Fibroblast of gingiva (primary cell): ENCODE results near the gene ZFYVE27.

Experiments
- DNase-seq: peaks from one replicate; pipeline ENCODE4 v3.0.0-alpha.2; 2011; ENCODE audit warnings: low read depth

Gene ZFYVE27

GRCh38 chr10:97771055-97771891, 34.3 kb downstream of the ZFYVE27 start:
- no peak for DNase-seq

GRCh38 chr10:97771913-97772823, 35.2 kb downstream of the ZFYVE27 start, which contains the start of gene SFRP5:
Gene SFRP5, minus strand, starts transcription at chr10:97771999. Its CDS starts 166 bp downstream, at chr10:97771833.
- DNase-seq = no peak

GRCh38 chr10:97773096-97773495, 36.2 kb downstream of the ZFYVE27 start:
- no peak for DNase-seq

GRCh38 chr10:97774811-97775294, 37.9 kb downstream of the ZFYVE27 start:
- DNase-seq = no peak

- no peak for DNase-seq
These were observed 40.2 kb downstream of the ZFYVE27 start for GRCh38 chr10:97777143-97777542.

GRCh38 chr10:97778452-97779302, 41.7 kb downstream of the ZFYVE27 start:
- DNase-seq = no peak

DNA sequence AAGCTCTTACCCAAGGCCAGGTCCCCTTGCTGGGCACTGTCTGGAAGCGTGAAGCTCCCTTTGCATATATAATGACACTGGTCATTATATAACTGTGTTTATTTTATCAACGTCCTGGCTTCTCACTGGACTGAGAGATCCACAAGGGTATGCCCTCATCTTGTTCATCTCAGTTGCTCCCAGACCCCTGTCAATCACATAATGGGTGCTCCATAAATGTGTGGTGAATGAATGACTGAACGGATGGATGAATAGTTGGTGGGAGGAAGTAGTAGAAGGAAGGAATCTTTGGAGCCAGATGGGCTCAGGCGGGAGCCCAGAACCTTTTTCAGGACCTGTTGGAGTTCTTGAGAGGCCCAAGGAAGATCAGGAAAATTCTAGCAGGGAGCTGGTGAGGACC, 42.6 kb downstream of the ZFYVE27 start:
- DNase-seq = no peak

- DNase-seq = no peak
These were observed 43.0 kb downstream of the ZFYVE27 start for GRCh38 chr10:97779975-97780374.

GRCh38 chr10:97780841-97781617, 44.1 kb downstream of the ZFYVE27 start:
- no peak for DNase-seq

GRCh38 chr10:97781618-97782331, 44.8 kb downstream of the ZFYVE27 start:
- DNase-seq = no peak

DNA sequence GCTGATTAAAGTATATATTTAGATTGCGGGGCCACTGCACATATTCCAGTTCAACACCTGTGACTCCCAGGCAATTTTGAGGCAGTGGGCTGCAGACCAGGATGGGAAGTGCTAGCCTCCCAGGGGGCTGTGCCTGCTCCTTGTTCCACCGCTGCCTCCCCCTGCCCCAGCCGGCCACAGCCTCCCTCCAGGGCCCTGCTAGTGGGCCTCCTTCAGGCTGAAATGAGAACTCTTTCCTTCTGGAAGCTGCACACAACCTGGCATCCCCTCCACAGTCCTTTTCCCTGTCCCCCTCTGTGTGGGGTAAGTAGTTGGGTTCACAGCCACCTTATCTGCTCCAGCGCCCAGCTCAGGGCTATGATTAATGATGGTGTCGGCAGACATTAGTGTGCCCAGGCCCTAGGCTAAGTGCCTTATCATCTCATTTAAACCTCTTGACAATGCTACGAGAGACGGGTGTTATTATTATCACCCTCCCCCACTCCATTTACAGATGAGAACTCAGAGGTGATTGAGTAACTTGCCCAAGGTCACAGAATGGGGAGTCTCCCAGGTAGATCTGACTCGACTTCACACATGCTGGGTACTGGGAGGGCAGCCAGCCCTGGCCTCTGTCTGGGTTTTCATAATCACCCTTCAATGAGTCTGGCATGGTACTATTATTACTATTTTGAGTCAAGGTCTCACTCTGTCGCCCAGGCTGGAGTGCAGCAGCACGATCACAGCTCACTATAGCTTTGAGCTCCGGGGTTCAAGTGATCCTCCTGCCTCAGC, 45.7 kb downstream of the ZFYVE27 start:
- no peak for DNase-seq

DNA sequence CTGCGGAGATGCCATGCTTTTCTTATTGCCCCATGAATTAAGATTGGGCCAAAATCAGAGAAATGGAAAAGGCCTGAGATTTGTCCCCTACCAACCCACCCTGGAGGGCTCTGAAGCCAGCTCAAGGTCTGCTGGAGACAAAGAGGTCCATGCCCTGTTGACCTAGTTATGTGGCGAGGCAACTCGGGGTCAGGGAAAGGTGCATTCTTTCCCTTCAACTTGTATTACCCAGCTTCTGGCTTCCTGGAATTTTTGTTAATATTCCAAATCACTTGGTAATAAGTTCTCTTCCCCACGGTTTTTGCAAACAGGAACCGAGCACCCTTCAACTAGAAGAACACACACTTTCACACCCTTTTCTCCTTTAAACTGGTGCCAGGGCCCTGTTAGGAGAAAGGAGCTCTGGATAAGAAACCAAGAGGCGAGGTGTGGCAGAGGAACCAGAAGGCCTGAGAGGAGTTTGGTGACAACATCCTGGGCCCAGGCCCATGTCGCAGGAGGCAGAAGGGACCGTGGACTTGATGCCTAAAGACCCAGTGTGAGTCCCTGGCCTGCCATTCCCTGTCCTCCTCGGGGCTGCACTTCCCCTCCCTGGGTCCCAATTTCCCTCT, 47.4 kb downstream of the ZFYVE27 start:
- no peak for DNase-seq

DNA sequence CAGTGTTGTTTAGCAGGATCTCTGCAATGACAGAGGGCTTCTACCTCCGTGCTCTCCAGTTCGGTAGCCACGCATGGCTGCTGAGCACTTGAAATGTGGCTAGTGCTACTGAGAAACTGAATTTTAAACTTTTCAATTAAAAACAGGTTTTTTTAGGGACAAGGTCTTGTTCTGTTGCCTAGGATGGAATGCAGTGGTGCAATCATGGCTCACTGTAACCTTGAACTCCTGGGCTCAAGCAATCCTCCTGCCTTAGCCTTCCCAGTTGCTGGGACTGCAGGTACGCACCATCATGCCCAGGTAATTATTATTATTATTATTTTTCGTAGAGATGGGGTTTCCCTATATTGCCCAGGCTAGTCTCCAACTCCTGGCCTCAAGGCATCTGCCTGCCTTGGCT, 48.3 kb downstream of the ZFYVE27 start:
- no peak for DNase-seq

DNA sequence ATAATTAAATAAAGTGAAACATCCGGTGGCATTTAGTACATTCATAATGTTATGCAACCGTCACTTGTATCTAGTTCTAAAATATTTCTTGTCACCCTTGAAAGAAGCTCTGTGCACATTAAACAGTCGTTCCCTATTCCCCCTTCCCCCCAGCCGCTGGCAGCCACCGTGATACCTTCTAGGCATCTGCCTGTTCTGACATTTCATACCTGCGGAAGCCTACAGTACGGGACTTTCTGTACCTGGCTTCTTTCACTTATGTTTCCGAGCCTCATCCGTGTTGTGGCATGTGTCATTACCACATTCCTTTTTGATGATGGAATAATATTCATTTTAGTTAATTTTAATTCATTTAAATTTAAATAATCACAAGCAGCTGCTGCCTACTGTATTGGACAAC, 48.8 kb downstream of the ZFYVE27 start:
- DNase-seq = no peak

DNA sequence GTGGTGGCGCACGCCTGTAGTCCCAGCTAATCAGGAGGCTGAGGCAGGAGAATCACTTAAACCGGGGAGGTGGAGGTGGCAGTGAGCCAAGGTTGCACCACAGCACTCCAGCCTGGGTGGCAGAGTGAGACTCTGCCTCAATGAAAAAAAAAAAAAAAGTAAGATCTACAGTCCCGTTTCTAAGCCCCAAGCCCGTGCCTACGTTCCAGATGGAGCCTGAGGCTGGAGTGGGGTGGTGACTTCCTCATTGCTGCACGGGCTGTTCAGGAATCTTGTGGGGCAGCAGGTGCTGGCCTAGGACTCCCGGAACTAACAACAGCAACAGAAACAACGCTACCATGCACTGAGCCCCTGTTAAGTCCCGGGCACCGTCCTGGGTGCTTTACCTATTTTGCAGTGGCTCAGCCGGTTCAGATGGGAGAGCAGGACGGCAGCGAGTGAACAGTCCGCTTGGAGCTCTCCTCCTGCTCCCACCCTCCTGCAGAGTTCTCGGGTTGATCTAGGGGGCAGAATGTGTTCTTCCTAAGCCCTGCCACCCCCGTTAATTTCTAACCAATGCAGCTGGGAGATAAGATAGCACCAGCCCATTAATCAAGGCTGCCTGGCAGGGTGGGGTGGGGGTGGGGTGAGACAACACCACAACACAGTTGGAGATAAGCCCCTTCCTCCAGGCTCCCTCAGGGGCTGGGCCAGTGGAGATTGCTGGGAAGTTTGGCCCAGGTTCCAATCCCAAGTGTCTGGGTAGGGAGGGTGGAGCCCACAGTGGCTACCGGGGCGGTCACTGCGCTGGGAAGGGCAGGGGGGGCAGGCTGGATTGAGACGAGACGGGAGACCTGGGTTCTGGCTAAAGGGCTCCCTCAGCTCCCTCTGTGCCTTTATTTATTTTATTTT, 51.9 kb downstream of the ZFYVE27 start:
- no peak for DNase-seq

GRCh38 chr10:97789770-97790397, 53.0 kb downstream of the ZFYVE27 start:
- DNase-seq = no peak
